GM18870 (cell line): Measurements from ENCODE around the gene TMUB1.

ENCODE experiments used
- ATAC-seq: cut with Tn5 transposase; IDR thresholded peaks from one replicate; pipeline ENCODE4 v1.9.1; 2021; ENCODE audit warnings: moderate library complexity; ENCODE audit not compliant: unreplicated experiment

The TMUB1 gene

GRCh38 chr7:151086802-151087244 is 3.5 kb upstream of the TMUB1 start:
- no peak for ATAC-seq

- ATAC-seq: no peak
These were observed 2.7 kb upstream of the TMUB1 start, which contains the start of gene AGAP3 for GRCh38 chr7:151085691-151086620. AGAP3 (plus strand) TSS chr7:151086475; CDS start chr7:151086742, 267 bp downstream.

- no peak for ATAC-seq
These were observed 2.0 kb upstream of the TMUB1 start for GRCh38 chr7:151085329-151085690.

DNA sequence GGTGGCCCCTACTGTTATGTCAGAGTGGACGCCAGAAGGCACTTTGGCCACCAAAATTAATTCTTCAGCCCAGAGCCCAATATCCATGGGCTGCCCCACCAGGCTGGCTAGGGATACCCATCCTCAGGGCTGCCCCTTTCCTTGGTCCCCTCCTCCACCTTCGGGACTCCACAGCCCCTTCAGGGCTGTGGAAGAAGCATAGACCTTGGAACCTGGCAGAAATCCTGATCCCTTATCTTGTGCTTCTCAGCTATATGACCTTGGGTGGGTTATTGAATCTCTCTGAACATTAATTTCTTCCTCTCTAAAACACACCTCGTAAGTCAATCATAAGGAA is 499 bp upstream of the TMUB1 start:
- ATAC-seq: no peak

GRCh38 chr7:151082141-151083070 is 887 bp downstream of the TMUB1 start:
- ATAC-seq: no peak

- no peak for ATAC-seq
These were observed 1.9 kb downstream of the TMUB1 start for GRCh38 chr7:151081170-151082101.

DNA sequence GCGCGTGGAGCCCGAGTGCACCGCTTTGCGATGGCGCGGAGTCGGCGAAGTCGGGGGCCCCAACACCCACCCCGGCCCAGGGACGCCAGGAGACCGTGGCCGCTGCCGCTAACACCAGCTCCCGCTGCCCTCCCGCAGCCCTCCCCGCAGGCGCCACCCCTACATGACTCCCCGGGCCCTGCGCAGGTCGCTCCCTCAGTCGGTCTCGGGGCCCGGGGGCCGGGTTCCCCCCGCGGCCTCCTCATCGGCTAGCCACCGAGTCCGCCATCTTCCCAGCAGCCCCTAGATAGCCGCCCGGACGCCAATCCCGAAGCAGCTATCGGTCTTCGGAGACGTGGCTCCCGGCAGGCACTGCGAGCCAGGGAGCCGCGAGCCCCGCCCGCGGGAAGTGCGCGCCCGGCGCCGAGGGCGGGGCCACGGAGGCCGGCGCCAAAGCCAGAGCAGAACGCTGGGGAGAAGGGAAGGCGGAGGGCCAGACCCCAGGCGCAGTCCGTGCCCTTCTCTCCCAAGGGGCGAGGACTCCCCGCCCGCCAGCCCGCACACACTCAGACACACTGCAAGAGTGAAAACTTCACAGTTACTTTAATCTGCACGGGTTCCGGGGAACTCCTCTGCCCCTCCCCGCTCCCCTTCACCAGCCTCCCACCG is 2.6 kb downstream of the TMUB1 start, which contains the start of gene FASTK:
TSS of gene FASTK (minus strand) at position 288 of the 648 bp plus-strand sequence. CDS start at position 245, 43 bp downstream.
- peak; percentile 43 for ATAC-seq

- no peak for ATAC-seq
These were observed 3.2 kb downstream of the TMUB1 start for GRCh38 chr7:151080067-151080521.

DNA sequence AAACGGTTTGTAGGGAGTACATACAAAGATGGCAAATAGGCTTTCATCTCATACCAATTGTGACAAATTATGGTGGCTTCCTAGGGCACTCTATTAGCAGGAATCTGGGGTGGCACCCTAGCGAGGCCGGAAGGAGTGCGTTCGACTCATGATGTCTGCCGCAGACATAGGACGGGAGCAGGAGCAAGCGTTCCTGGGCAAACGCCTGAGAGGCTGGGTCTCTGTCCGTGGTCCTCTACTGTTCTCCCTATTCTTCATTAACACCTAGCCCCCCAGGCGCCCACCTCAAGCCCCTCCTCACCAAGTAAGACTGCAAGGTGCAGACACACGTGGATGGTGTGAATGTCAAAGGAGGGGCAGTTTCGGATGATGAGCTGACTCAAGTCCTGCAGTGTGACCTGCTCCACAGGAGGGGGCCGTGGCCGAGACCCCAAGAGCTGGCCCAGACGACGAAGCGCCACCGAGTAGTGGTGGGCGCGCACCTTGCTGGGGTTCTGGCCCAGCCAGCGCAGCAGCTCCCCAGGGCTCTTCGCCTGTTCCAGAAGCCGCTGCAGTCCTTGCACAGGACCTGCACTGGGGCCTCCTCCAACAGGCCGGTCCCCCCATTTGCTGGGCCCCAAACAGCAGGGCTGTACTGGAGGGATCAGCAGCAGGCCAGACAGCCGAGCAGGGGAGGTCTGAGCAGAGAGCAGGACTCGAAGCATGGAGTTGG is 3.9 kb downstream of the TMUB1 start:
- no peak for ATAC-seq

GRCh38 chr7:151078233-151079040 is 4.9 kb downstream of the TMUB1 start:
- ATAC-seq: no peak

DNA sequence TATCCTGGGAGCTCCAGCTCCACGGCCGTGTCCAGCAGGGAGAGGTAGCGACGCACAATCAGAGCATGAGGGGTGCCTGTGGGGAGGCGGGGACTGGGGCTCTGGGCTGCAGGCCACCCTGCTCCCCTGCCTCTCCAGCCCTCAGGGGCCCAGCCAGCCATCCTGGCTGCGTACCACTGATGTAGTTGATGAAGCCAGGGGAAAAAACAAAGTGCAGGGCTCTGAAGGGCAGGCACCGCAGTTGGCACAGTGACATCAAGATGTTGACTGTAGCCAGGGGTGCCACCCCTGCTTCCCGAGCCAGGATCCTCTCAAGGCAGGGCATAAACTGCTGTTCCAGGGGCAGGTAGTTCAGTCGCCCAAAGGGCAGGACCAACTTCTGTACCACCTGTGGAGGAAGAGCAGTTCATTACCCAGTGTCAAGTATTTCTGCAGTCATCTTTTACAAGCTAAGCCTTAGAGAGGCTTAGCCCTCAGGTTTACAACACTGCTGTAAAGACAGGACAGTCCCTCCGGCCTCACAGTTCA is 5.5 kb downstream of the TMUB1 start:
- ATAC-seq: no peak

- no peak for ATAC-seq
These were observed 6.2 kb downstream of the TMUB1 start for GRCh38 chr7:151076863-151077704.

- no peak for ATAC-seq
These were observed 7.3 kb downstream of the TMUB1 start for GRCh38 chr7:151075978-151076426.

- no peak for ATAC-seq
These were observed 7.7 kb downstream of the TMUB1 start for GRCh38 chr7:151075662-151075971.

DNA sequence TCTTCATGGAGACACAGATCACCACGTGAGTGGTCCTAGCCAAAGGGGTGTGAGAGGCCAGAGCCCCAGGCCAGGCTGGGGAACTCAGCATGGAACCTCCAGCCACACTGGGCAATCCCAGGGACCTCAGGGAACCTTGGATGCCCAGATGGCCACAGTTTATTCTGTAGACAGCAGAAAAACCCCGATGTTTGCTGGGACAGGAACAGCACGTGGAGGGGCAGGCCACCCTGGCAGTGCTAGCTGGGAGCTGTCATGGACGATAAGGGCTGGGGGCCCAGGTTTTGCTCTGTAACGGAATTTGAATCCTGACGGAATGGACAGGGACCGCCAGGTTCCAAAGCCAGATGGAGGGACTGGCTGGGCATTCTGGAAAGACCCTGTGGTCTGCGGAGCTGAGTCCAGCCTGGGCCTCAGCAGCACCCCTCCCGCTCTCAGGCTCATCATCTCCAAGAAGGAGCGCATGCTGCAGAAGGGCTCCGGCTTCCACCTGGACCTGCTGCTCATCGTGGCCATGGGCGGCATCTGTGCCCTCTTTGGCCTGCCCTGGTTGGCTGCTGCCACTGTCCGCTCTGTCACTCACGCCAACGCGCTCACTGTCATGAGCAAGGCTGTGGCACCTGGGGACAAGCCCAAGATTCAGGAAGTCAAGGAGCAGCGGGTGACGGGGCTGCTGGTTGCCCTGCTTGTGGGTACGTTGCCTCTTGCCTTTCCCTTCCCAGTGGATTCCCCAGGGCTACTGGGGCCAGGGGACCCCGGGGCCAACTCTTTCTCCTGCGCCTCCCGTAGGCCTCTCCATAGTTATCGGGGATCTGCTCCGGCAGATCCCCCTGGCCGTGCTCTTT is 8.3 kb downstream of the TMUB1 start:
- no peak for ATAC-seq

GRCh38 chr7:151073990-151074389 is 9.3 kb downstream of the TMUB1 start:
- ATAC-seq: no peak
